Thyroid gland (tissue), 4 donors: Measurements from ENCODE around the gene CFAP141.

Source experiments
- CTCF ChIP-seq, 6 experiments: fragments of 200-600 bp in 3 of 6; fragments of 450-650 bp in 3 of 6; sonication (generic) in 3 of 6; IDR thresholded peaks; one replicate each; pipeline ENCODE4 v1.5.1; 2016 to 2019; ENCODE audit warnings: antibody characterized with exemption in 6 of 6, mild to moderate bottlenecking in 2 of 6, inconsistent platforms in 1 of 6, moderate library complexity in 1 of 6
- POLR2A ChIP-seq, 2 donors: fragments of 450-650 bp; IDR thresholded peaks; one replicate each; pipeline ENCODE4 v1.6.1; 2017; ENCODE audit warnings: antibody characterized with exemption in 2 of 2, mild to moderate bottlenecking in 2 of 2, moderate library complexity in 1 of 2

- no peak for TF ChIP-seq CTCF (IDR thresholded peaks at IDR 0.05)
- no peak for TF ChIP-seq POLR2A (IDR thresholded peaks at IDR 0.05)
Observed at GRCh38 chr1:154171223-154171583, 34.9 kb downstream of the CFAP141 start.
